IPS DF 4.7 (cell line): ENCODE results near the gene NR4A1.

Experiments used
- DNase-seq: peaks from one replicate; pipeline ENCODE4 v3.0.0-alpha.2; 2013; ENCODE audit warnings: low spot score; ENCODE audit errors: extremely low read depth

The NR4A1 gene

GRCh38 chr12:52050758-52051541 is at the start of gene NR4A1:
Gene NR4A1 (plus strand): TSS chr12:52051442. CDS start chr12:52054329, 2,887 bp downstream.
- no peak for DNase-seq

- no peak for DNase-seq
Observed at GRCh38 chr12:52003016-52003550, 48.2 kb upstream of the NR4A1 start.

GRCh38 chr12:52003591-52003990 is 47.7 kb upstream of the NR4A1 start:
- DNase-seq = no peak

- DNase-seq = no peak
Observed at GRCh38 chr12:52004042-52004648, 47.1 kb upstream of the NR4A1 start.

GRCh38 chr12:52005218-52005902 is 45.9 kb upstream of the NR4A1 start:
- DNase-seq = no peak

- DNase-seq = no peak
Observed at GRCh38 chr12:52005903-52006703, 45.1 kb upstream of the NR4A1 start.

GRCh38 chr12:52006726-52007157 is 44.5 kb upstream of the NR4A1 start, which contains the start of gene TAMALIN:
Gene TAMALIN (plus strand): TSS chr12:52006946. CDS start chr12:52007020, 74 bp downstream.
- no peak for DNase-seq

- DNase-seq = no peak
Observed at GRCh38 chr12:52007158-52007921, 43.9 kb upstream of the NR4A1 start.

- no peak for DNase-seq
Observed at GRCh38 chr12:52007982-52008510, 43.2 kb upstream of the NR4A1 start.

GRCh38 chr12:52009081-52009751 is 42.0 kb upstream of the NR4A1 start:
- no peak for DNase-seq

- no peak for DNase-seq
Observed at GRCh38 chr12:52010152-52010622, 41.1 kb upstream of the NR4A1 start.

- DNase-seq = no peak
Observed at GRCh38 chr12:52010692-52011601, 40.3 kb upstream of the NR4A1 start.

GRCh38 chr12:52011602-52012214 is 39.5 kb upstream of the NR4A1 start:
- no peak for DNase-seq

- no peak for DNase-seq
Observed at GRCh38 chr12:52013626-52014310, 37.5 kb upstream of the NR4A1 start.

GRCh38 chr12:52014567-52015530 is 36.4 kb upstream of the NR4A1 start:
- DNase-seq = no peak

GRCh38 chr12:52015532-52016041 is 35.7 kb upstream of the NR4A1 start:
- DNase-seq = no peak
